ENCODE data around the gene FRMPD1. TPM values are rescaled to one million over a fixed set of nuclear protein-coding genes. Genes with fewer than 3 reads are reported as not detected.
A peak's percentile ranks its signal among the peaks of the same experiment; 100 is the strongest.

Gene FRMPD1
- total RNA-seq, 1 donor from 2014 or later: 0.67 TPM

DNA sequence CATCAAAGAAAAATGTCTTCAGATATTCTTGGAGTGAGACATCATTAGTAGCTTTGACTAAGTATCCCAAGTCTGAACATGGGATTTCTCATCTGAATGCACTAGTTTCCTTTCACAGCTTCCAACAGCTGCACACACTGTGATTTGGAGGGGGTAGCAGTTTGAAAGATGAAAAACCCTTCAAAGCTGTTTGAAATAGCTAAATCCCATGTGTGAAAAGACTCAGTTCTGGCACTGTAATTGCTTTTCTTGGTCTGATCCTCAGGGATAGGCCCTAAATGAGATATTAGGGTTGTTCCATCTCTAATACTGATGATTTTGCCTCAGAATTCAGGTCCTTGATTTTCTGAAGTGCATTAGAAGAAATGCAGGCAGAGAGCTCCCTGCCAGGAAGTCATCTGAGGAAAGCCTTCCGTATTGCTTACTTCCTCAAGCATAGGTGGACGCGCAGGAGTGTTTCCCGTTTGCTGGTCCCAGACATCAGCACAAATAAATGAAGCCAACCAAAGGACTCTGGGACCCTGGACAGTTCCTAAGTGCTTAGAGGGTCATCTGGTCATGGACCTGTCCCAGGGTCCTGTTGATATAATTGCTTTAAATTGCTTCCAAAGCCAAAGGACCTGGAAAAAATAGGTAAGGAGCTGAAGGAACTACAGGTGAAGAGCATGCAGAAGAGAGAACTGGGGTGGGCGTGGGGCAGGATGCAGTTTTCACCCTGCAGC, 25.6 kb upstream of the FRMPD1 start:
- no peak for ATAC-seq
- intact Hi-C loops (cut with DNase I): no loop called here
- DNase-seq (ENCODE audit: low spot score): no peak

DNA sequence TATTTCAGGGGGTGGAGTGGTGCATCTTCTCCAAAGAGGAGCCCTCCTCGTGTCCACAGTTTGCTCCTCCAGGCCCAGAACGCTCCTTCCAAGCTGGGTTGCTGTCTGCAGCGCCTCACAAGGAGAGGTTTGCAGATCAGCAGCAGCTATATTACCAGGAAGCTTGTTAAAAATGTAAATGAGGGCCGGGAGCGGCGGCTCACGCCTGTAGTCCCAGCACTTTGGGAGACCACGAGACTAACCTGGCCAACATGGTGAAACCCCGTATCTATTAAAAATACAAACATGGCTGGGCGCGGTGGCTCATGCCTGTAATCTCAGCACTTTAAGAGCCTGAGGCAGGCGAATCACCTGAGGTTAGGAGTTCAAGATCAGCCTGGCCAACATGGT, 25.0 kb upstream of the FRMPD1 start:
- intact Hi-C loops (cut with DNase I): no loop called here
- DNase-seq (ENCODE audit: low spot score) (no peak), ATAC-seq (no peak)

DNA sequence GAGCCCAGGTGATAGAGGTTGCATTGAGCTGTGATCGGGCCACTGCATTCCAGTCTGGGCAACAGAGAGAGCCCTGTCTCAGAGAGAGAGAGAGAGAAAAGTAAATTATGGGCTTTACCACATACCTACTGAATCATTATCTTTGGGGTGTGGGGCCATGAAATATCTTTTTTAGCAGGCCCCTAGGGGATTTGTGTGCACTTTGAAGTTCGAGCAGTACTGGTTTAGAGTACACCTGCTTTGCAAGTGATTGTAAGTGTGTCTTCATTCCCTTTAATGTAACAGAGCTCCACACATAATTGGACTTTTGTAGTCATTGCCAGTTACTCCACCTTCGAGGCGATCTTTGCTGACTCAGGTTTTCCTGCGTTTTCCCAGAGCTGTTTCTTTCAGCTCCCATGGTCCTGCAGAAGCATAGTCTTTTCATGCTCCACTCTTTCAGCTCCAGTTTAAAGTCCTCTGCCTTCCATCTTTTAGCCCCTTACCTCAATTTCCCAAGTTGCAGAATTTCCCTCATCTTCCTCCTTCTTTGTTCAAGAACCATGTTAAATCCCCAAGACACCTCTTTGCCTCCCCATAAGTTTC, 24.0 kb upstream of the FRMPD1 start:
- intact Hi-C loops (cut with DNase I): no loop called here
- no peak for ATAC-seq
- DNase-seq (ENCODE audit: low spot score): no peak

DNA sequence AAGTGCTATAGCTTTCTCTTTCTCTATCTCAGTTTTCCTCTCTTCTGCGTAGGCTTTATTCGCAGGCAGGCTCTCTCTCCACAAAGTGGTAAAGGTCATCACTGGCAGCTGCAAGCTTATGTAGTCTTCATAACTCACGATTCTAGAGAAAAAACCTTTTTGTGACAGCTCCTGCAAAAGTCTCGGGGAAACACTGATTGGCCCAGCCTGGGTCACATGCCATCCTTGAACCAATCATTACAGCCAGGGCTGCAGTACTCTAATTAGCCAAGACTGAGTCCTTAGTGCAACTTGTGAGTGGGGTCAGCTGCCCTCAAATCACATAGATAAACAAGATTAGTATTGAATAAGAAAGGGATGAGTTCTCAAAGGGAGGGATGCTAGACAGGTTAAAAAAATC, 18.3 kb upstream of the FRMPD1 start:
- ATAC-seq (no peak), DNase-seq (ENCODE audit: low spot score) (no peak)
- intact Hi-C loops (cut with DNase I): no loop called here

DNA sequence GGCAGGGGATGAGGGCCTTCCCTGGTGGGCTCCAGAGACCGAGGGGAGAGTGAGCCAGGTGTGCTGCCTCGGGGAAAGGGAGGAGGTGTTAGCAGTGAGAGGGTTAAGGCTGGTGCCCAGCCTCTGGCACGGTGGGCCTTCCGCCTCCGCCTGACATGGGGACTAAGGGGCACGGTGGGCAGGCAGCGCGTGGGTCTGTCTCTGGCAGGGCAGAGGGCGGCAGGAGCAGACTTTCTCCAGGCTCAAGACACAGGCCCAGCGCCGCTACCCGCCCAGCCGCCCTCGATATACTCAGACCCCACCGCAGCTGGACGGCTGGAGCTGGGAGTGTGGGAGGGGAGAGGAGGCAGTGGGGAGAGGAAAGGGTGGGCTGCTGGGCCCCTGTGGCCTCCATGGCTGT, 14.9 kb upstream of the FRMPD1 start:
- intact Hi-C loops (cut with DNase I): no loop called here
- ATAC-seq (no peak), DNase-seq (ENCODE audit: low spot score) (no peak)

DNA sequence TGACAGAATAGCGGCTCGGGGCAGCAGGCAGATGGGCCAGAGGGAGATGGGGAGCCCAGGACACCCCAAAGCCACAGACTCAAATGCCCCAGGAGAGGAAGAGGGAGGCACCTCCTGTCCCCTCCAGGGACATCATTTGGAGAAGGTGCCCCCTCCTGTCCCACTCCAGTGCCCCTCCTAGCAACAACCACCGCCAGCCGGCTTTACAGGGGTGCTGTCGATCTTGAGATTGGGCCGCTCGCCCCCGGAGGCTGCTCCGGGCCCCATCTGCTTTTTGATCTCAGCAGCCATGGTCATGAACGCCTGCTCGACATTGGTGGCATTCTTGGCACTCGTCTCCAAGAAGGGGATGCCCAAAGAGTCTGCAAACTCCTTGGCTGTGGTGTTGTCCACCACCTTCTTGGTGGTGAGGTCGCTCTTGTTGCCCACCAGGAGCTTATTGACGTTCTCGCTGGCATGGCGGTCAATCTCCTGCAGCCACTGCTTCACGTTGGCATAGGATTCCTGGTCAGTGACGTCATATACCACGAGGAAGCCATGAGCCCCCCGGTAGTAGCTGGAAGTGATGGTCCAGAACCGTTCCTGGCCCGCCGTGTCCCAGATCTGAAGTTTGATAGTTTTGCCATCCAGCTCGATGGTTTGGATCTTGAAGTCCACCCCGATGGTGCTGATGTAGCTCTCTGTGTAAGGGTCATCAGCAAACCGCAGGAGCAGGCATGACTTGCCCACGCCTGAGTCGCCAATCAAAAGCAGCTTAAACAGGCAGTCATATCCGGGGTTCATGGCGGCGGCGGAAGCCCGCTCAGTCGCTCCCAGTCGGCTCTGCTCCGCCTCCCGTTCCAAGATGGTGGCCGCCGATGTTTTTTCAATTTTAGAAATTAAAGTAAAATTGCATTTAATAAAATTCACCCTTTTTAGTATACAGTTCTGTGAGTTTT, 14.0 kb upstream of the FRMPD1 start:
- no peak for ATAC-seq
- DNase-seq (ENCODE audit: low spot score): no peak
- intact Hi-C loops (cut with DNase I): no loop called here

DNA sequence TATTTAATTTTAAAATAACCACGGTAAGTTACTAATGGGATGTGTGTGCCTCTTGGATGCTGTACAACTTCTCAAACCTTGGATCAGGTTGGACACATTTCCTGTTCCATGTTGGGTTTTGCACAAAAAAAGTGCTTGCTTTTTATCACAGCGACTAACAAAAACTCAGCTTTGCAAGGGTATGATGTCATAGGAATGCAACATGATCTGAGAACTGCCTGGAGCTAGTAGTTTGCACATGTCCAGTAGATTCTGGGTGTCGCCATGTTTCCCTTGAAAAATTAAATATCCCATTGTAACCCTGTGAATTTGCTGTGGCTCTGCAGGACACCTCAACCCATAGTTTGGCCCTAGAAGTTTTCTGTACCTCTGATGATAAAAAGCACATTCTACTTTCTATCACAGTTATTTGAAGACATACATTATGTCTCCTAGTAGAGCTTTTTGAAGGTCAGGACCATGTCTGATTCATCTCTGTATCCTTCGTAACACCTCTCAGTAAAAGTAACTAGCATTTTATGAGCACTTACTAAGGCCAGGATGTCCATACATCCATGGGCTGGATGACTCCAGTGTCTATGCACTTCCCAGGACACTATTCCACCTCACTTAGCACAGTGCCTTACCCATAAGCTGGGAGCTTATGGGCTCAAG, 11.5 kb upstream of the FRMPD1 start:
- ATAC-seq (no peak), DNase-seq (ENCODE audit: low spot score) (no peak)
- intact Hi-C loops (cut with DNase I): no loop called here

DNA sequence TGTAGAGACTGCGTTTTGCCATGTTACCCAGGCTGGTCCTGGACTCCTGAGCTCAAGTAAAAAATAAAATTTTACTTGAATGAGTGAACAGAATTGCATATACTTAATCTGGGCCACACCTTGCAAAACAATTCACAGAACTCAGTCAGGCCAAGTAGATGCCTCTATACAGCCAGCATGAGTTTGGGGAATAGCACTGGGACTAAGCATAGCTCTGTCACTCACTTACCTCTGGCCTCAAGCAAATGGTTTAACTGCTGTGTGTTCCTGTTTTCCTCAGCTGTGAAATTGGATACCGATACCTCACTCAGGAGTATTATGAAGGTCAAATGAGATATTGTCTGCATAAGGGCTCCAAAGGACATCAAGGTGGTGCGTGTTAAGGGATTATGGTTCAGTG, 10.9 kb upstream of the FRMPD1 start:
- DNase-seq (ENCODE audit: low spot score): no peak
- intact Hi-C loops (cut with DNase I): no loop called here
- no peak for ATAC-seq

DNA sequence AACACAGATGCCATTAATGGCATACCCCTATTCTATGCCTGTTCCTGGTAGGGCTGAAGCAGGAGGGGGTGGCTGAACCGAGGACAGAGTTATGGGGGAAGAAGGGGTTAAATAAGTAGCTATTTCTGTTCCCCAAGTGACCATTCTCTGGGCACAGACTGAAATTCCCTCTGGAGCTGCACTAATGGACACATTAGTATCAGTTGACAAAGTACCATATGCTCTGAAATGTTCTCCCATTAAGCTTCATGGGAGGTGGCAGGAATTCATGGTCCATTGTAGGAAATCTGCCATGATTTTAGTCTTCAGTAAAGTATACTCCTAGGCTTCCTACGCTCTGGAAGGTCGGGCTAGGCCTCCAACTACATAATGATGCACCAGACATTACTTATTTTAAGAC, 10.5 kb upstream of the FRMPD1 start:
- ATAC-seq (no peak), DNase-seq (ENCODE audit: low spot score) (no peak)
- intact Hi-C loops (cut with DNase I): no loop called here

DNA sequence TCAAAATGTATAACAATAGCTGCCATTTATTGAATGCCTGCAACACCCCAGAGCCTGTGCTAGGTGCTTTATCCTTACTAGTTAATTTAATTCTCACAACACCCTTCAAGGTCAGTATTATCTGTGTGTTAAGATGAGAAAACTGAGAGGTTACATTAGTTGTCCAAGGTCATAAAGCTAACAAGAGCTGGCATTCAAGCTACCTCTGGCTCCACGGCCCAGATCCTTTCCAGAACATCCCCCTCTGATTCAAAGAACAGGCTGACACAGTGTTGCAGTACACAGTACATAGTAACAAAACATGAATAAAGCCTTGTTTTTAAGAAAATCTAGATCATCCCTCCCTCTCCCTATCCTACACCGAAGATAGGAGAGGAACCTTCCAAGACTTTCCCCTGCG, 9.4 kb upstream of the FRMPD1 start:
- ATAC-seq: no peak
- DNase-seq (ENCODE audit: low spot score): no peak
- intact Hi-C loops (cut with DNase I): no loop called here

DNA sequence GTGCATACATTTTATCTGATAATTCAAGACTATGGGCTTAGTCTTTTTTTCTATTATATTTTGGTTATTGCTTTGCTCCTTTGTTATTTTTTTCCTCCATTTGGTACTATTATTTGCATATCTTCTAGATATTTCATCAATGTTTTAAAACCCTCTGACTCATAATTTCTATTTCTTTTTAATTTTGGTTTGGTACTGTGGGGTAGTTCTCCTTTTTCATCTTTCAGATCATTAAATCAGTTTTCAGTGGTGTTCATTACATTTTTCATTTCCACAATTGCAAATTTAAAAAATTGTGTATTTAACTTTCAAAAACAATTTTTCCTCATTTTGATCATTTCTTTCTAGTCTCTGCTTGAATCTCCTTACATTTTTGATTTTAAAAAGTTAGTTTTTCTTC, 7.5 kb upstream of the FRMPD1 start:
- no peak for ATAC-seq
- intact Hi-C loops (cut with DNase I): no loop called here
- no peak for DNase-seq (ENCODE audit: low spot score)

DNA sequence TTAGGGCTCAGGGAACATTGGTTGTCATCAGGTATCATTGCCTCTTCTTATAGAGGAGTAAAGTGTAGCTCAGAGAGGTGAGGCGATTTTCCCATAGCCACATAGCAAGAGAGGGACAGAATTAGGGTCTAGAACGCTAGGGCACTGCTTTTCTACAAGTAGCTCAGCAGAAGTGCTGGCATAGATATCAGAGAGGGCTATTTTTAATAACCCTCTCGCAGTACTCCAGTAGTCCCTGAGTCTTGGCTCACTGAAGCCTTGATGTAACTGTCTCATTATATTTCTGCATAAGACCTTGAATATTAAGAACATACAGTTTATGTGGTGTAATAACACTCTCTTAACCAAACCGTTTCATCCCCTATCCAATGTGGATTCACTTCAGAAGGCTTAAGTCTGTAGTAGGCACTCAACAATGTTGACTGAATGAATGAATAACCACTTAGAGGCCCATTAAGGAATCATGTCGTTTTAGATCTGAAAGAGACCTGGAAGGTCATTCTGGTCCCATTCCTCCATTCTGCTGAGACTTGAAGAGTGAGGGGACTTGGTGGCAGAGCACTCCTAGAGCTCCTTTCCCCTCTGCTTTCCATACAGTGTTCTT, 4.7 kb upstream of the FRMPD1 start:
- intact Hi-C loops (cut with DNase I): no loop called here
- no peak for ATAC-seq
- no peak for DNase-seq (ENCODE audit: low spot score)

DNA sequence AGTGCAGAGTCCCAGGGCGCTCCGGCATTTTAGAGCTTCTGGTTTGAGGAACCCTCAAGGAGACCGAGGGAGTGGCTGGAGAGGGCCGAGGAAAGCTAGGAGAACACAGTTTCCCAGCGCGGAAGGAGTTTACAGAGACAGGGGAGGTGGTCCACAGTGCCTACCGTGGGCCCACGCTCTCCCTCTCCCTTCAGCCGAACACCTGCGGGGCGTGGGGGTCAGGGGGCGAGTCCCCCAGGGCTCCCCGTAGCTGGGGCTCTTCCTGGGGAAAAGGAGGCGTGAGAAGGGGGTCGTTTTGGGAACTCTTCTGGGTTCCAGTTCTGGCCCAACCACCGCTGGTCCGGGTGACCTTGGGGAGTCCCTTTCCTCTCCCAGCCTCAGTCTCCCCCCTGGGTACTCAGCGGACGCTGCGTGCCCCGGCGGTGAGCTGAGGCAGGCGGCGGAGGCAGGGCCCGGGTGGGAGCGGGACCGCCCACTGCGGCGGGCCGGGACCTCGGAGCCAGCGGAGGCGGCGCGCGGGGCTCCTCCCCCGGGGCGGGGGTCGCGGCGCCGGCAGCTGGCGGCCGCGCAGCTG, 368 bp upstream of the FRMPD1 start:
- intact Hi-C loops (cut with DNase I): no loop called here
- DNase-seq (ENCODE audit: low spot score) (no peak), ATAC-seq (peak; percentile 59)

DNA sequence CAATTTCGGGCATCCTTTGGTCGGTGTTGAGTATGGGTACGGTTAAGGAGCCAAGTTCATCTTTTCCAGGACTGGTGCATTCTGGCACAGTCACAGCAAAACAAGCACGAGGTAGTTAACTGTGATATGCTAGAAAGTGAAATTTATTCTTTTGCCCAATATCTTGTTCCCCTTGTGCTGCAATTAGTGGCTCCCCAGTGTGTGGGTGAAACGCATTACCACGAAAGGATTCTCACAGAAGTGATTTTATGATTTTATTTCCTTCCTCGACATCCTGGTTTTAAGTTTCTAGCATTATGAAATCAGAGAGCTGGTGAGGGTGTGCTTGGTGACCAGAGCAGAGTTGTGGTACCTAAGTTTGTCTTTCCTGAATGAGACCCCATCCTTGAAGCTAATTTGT, 1.5 kb downstream of the FRMPD1 start:
- intact Hi-C loops (cut with DNase I): no loop called here
- no peak for DNase-seq (ENCODE audit: low spot score)
- no peak for ATAC-seq

DNA sequence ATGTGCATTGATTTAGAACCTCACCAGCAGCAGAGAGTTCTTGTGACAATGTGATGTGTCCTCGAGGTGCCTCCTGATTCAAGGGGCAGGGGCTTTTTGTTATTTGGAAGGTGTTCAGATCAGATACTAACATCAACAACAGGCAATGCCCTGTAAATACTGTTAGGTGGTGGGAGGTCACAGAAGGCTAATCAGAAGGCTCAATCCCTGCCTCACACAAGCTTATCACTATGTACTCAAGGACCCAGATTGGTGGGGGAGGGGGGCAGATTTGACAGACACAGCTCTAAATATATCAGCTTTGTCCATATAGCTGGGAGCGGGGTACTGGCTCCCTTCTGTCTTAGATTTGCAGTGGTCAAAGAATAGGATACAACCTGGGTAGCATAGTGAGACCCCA, 2.6 kb downstream of the FRMPD1 start:
- DNase-seq (ENCODE audit: low spot score) (no peak), ATAC-seq (no peak)
- intact Hi-C loops (cut with DNase I): no loop called here

DNA sequence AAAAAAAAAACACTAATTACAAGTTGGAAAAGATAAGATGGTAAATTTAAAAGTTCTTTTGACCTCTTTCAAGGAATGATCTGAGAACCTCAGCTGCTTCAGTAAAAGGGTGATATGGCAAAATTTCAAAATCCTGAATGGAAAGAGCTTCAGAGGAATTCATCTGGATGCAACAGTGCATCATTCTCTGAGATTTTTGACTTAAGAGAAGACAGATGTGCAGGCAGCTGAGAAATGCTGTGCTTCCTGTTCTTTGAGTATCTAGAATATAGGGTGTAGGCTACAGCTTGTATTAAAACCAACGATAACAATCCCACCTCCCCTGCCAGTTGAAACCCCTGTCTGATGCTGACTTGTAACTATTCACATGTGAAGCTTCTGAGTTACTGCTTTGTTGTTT, 6.2 kb downstream of the FRMPD1 start:
- no peak for ATAC-seq
- intact Hi-C loops (cut with DNase I): no loop called here
- no peak for DNase-seq (ENCODE audit: low spot score)

DNA sequence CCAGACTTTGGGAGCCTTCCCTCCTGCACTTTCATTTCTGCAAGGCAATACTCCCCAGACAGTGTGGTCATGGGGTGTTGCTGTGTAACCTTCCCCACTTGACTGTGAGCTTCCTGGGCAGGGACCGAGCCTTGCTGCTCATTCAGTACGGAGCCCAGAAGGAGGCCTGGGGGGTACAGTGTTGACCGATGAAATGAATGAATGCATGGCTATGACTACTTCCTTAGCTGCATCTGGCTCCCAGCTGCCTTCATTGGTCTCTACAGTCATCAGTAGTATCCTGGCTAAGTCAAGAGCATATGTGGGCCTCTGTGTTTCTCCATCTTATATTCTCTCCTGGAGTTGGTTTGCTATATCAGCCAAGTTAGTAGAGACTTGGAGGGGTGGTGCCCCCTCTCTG, 9.9 kb downstream of the FRMPD1 start:
- DNase-seq (ENCODE audit: low spot score): no peak
- ATAC-seq: no peak
- intact Hi-C loops (cut with DNase I): no loop called here

DNA sequence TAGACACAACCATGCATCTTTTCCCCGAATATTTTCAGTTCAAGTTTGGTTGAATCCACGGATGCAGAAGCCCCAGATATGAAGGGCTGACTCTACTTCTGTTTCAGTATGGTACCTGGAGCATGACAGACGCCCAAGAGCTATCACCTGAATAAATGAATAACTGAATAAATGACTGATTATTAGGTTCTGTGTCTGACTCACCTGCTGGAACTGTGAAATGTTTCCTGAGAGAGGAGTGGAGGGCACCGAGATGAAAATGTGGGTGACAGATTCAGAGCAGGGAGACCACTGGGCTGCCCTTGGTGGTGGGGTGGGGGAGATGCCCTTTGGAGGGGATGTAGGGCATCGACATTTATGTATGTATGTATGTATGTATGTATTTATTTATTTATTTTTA, 13.2 kb downstream of the FRMPD1 start:
- ATAC-seq: no peak

DNA sequence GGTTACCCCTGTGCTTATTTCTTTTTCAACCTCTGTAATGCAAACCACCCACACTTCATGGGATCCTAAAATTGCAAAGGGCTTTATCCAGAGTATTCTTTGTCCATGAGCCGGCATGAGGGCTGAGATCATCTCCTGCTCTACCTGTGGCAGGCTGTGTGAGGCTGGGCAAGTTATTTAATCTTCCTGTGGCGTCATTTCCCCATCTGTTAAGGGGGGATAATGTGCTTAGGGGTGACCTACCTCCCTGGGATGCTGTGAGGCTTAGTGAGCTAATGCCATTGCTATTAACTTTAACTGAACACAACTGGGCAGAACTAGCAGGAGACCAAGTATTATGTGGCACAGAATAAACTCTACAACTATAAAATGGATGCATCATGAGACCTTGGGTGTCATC, 17.0 kb downstream of the FRMPD1 start:
- DNase-seq (ENCODE audit: low spot score) (no peak), ATAC-seq (no peak)
- intact Hi-C loops (cut with DNase I): no loop called here

More for the DNA sequence above, 13.2 kb downstream of the FRMPD1 start:
- intact Hi-C loops (cut with DNase I): no loop called here
- DNase-seq (ENCODE audit: low spot score): no peak
